ENCODE results near the gene RRAGD.

DNA sequence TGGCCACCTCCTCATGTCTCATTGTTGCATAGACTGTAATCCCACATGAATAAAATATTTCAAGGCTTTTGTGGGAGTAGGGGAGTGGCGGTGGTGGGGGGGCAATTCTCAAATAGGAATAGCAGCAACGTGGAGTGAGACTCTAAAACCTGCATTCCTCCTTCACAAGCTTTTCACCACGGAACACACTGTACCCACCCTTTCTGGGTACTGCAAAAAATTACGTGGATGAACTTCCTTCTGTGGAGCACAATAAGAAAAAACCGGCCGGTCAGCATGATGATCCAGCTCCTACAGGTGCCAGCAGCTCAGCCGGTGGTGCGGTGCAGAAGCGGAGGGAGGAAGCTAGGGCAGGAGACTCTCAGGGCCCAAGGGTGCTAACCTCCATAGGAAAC, 930 bp upstream of the RRAGD start:
- TF ChIP-seq, protein P1, sequence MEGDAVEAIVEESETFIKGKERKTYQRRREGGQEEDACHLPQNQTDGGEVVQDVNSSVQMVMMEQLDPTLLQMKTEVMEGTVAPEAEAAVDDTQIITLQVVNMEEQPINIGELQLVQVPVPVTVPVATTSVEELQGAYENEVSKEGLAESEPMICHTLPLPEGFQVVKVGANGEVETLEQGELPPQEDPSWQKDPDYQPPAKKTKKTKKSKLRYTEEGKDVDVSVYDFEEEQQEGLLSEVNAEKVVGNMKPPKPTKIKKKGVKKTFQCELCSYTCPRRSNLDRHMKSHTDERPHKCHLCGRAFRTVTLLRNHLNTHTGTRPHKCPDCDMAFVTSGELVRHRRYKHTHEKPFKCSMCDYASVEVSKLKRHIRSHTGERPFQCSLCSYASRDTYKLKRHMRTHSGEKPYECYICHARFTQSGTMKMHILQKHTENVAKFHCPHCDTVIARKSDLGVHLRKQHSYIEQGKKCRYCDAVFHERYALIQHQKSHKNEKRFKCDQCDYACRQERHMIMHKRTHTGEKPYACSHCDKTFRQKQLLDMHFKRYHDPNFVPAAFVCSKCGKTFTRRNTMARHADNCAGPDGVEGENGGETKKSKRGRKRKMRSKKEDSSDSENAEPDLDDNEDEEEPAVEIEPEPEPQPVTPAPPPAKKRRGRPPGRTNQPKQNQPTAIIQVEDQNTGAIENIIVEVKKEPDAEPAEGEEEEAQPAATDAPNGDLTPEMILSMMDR (IDR thresholded peaks at IDR 0.05; ENCODE audit: low read depth, low read length, missing input control): no peak
- TF ChIP-seq RAD21 (IDR thresholded peaks at IDR 0.05): no peak

Measured in liver (tissue), 3 donors.